Measurements from ENCODE around the gene ARF6. TPM values are rescaled to one million over a fixed set of nuclear protein-coding genes. Genes with fewer than 3 reads are reported as not detected.

The ARF6 gene
- total and polyA plus RNA-seq, 10 of the 15 experiments (the other 5 are each of a cell fraction or from before 2014, with no cell fraction given) = 46.8 to 128 (median 71.9) TPM

DNA sequence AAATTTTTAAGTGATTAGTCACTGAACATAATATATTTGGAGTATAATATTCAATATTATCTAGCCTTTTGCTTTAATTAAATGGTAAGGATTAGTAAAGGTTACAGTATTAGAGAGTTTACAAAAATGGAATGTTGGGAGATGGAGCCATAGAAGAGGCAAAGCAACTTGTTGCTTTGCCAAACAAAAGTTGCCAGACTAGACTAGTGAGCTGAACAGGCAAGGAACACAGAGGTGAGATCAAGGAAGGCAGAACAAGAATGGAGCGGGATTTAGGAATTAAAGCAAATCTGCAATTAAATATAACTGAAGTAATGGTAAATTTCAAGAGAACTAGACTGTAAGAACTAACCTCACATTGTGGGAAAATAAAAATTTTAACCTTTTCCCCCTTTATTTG is 5.1 kb downstream of the ARF6 start:
- ChIA-PET RAD21 (ENCODE audit: unreplicated experiment) (interaction anchor here (0.6 to 1.4 kb wide), 8 partner anchors 28 to 206 kb away, joined by 3 to 11 read pairs (median 4); no protein-coding TSS in a partner anchor), POLR2A (interaction anchor here (0.9 to 1.4 kb wide), 3 partner anchors 74 to 164 kb away, joined by 5 to 6 read pairs (median 6); no protein-coding TSS in a partner anchor), SMC1A (ENCODE audit: uncharacterized antibody, unreplicated experiment) (interaction anchor here (1.0 to 1.4 kb wide), 6 partner anchors 10 to 207 kb away, joined by 3 to 5 read pairs (median 4); no protein-coding TSS in a partner anchor), CTCF (interaction anchor here (0.6 to 1.0 kb wide), 4 partner anchors 10 to 751 kb away, joined by 3 to 5 read pairs (median 4); no protein-coding TSS in a partner anchor)
- Histone ChIP-seq H3K27ac (ENCODE audit: control insufficient read depth, insufficient read depth) (peak overlapping the region; percentile 100), H3K36me3 (ENCODE audit: control insufficient read depth in 2 of 2, insufficient read depth in 2 of 2, low read length in 1 of 2) (no peaks in the 10 kb centered on the region; a peak in 1 of 4 replicates), H2AFZ (ENCODE audit: control insufficient read depth, low read depth, low read length) (no peak overlapping the region), H3K4me1 (ENCODE audit: control insufficient read depth, insufficient read depth, low read length) (no peaks in the 10 kb centered on the region), H3K4me3 (peak overlapping the region; percentile 58), H3K4me2 (ENCODE audit: control insufficient read depth, insufficient read depth) (peak overlapping the region; percentile 64), H3K27me3 (replicated peaks in 1 of 2; ENCODE audit: control insufficient read depth in 2 of 2, insufficient read depth in 2 of 2, low read length in 1 of 2) (no peaks in the 10 kb centered on the region), H3K9me3 (replicated peaks; ENCODE audit: control insufficient read depth, insufficient read depth, low read length) (no peaks in the 10 kb centered on the region), H3K79me2 (ENCODE audit: control insufficient read depth, insufficient read depth, low read length) (peaks cover 68% of the 10 kb centered on the region), H4K20me1 (ENCODE audit: control insufficient read depth, insufficient read depth) (no peaks in the 10 kb centered on the region), H3K9ac (ENCODE audit: control insufficient read depth, insufficient read depth, low read length) (peak overlapping the region; percentile 5; the same call in 1 of the 2 replicates)
- no peak for TF ChIP-seq RAD21 (IDR thresholded peaks at IDR 0.05; ENCODE audit: insufficient read depth, low read depth, low read length)
- no peak for TF ChIP-seq CEBPB (IDR thresholded peaks at IDR 0.05; ENCODE audit: borderline replicate concordance in 1 of 2, low read depth in 2 of 2, low read length in 2 of 2)
- TF ChIP-seq IKZF2 (IDR thresholded peaks at IDR 0.05) = peak in 1 of 2 experiments; percentile 30; a peak in 1 of 4 replicates
- FAIRE-seq = no peak
- WGBS (ENCODE audit: insufficient coverage, insufficient replicate concordance, low lambda C conversion rate, missing lambda C conversion rate) = 95% methylated on average over 1 of the region's 1 CpG
- BruUV-seq (replicated peaks) = no TSS peak
- in situ Hi-C loops (cut with MboI) = no loop called here
- DNase-seq (ENCODE audit: low read depth, low spot score) = no peak
- no peak for ATAC-seq
- intact Hi-C loops (cut with micrococcal nuclease; ENCODE audit: unreplicated experiment) = no loop called here

DNA sequence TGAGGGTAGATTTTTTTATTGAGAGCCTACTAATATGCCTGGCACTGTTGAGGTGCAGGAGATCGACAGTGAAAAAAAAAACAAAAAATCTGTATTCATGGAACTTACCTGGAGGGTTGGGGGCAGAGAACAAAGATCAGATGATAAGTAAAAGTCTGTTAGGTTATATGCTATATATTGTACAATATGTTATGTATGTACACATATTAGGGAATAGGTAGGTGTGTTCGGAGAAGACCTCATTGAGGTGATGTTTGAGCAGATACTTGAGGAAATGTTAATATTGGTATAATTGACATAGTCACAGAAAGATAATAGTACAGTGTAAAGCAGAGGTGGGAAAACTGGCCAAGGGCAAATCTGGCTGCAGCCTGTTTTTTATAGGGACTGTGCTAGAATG is 5.6 kb downstream of the ARF6 start:
- no peak overlapping the region for H3K9ac ChIP-seq (ENCODE audit: control insufficient read depth, insufficient read depth, low read length)
- H3K4me3 ChIP-seq = peak overlapping the region; percentile 58
- H2AFZ ChIP-seq (ENCODE audit: control insufficient read depth, low read depth, low read length) = no peak overlapping the region
- no peaks in the 10 kb centered on the region for H3K27me3 ChIP-seq (replicated peaks in 1 of 2; ENCODE audit: control insufficient read depth in 2 of 2, insufficient read depth in 2 of 2, low read length in 1 of 2)
- 77% methylated on average over 2 of the region's 2 CpGs for WGBS (ENCODE audit: insufficient coverage, insufficient replicate concordance, low lambda C conversion rate, missing lambda C conversion rate)
- H4K20me1 ChIP-seq (ENCODE audit: control insufficient read depth, insufficient read depth) = no peaks in the 10 kb centered on the region
- FAIRE-seq (no peak), DNase-seq (ENCODE audit: low read depth, low spot score) (no peak), ATAC-seq (no peak; the same call in 1 of the 3 replicates)
- peak overlapping the region; percentile 100 for H3K27ac ChIP-seq (ENCODE audit: control insufficient read depth, insufficient read depth)
- ChIA-PET RAD21 (ENCODE audit: unreplicated experiment) (interaction anchor here (0.6 to 1.4 kb wide), 10 partner anchors 9 to 168 kb away, joined by 3 to 11 read pairs (median 3); no protein-coding TSS in a partner anchor), CTCF (interaction anchor here (1.0 kb wide), 1 partner anchor 45 kb away, joined by 3 read pairs; no protein-coding TSS in a partner anchor), POLR2A (interaction anchor here (0.7 to 1.4 kb wide), 2 partner anchors 38 to 103 kb away, joined by 5 to 6 read pairs; no protein-coding TSS in a partner anchor), SMC1A (ENCODE audit: uncharacterized antibody, unreplicated experiment) (interaction anchor here (0.7 to 1.4 kb wide), 9 partner anchors 9 to 206 kb away, joined by 3 to 5 read pairs (median 4); no protein-coding TSS in a partner anchor)
- H3K4me2 ChIP-seq (ENCODE audit: control insufficient read depth, insufficient read depth) = peak overlapping the region; percentile 64
- no peaks in the 10 kb centered on the region for H3K4me1 ChIP-seq (ENCODE audit: control insufficient read depth, insufficient read depth, low read length)
- BruUV-seq (replicated peaks) = no TSS peak
- H3K36me3 ChIP-seq (ENCODE audit: control insufficient read depth in 2 of 2, insufficient read depth in 2 of 2, low read length in 1 of 2) = no peaks in the 10 kb centered on the region; a peak in 1 of 4 replicates
- no peaks in the 10 kb centered on the region for H3K9me3 ChIP-seq (replicated peaks; ENCODE audit: control insufficient read depth, insufficient read depth, low read length)
- in situ Hi-C loops (cut with MboI) (no loop called here), intact Hi-C loops (cut with micrococcal nuclease; ENCODE audit: unreplicated experiment) (no loop called here)
- TF ChIP-seq EZH2 (IDR thresholded peaks at IDR 0.05; ENCODE audit: borderline replicate concordance, control insufficient read depth, low read depth, low read length) (no peak), IKZF2 (IDR thresholded peaks at IDR 0.05) (0 out of 4 replicates have a peak, but pooled peaks of 1 of the 2 experiments have one; percentile 2), ZNF622 (IDR thresholded peaks at IDR 0.05) (no peak), RCOR1 (conservative IDR thresholded peaks at IDR 0.05; ENCODE audit: low read depth, low read length) (no peak), RFX5 (IDR thresholded peaks at IDR 0.05; ENCODE audit: low read depth, low read length) (no peak), HDAC6 (IDR thresholded peaks at IDR 0.05; ENCODE audit: unreplicated experiment) (no peak), ZBED1 (IDR thresholded peaks at IDR 0.05; ENCODE audit: borderline replicate concordance) (peak; percentile 24; the same call in 1 of the 2 replicates), SMAD5 (IDR thresholded peaks at IDR 0.05; ENCODE audit: low read depth) (peak; percentile 53; the same call in 1 of the 2 replicates), SRF (IDR thresholded peaks at IDR 0.05; ENCODE audit: low read depth in 2 of 2, low read length in 2 of 2) (no peak), TBL1XR1 (IDR thresholded peaks at IDR 0.05; ENCODE audit: low read depth, low read length) (no peak)
- TF ChIP-seq, protein P1, sequence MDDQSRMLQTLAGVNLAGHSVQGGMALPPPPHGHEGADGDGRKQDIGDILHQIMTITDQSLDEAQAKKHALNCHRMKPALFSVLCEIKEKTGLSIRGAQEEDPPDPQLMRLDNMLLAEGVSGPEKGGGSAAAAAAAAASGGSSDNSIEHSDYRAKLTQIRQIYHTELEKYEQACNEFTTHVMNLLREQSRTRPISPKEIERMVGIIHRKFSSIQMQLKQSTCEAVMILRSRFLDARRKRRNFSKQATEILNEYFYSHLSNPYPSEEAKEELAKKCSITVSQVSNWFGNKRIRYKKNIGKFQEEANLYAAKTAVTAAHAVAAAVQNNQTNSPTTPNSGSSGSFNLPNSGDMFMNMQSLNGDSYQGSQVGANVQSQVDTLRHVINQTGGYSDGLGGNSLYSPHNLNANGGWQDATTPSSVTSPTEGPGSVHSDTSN (IDR thresholded peaks at IDR 0.05; ENCODE audit: insufficient replicate concordance, low read depth, low read length) = no peak
- TF ChIP-seq, protein P2, sequence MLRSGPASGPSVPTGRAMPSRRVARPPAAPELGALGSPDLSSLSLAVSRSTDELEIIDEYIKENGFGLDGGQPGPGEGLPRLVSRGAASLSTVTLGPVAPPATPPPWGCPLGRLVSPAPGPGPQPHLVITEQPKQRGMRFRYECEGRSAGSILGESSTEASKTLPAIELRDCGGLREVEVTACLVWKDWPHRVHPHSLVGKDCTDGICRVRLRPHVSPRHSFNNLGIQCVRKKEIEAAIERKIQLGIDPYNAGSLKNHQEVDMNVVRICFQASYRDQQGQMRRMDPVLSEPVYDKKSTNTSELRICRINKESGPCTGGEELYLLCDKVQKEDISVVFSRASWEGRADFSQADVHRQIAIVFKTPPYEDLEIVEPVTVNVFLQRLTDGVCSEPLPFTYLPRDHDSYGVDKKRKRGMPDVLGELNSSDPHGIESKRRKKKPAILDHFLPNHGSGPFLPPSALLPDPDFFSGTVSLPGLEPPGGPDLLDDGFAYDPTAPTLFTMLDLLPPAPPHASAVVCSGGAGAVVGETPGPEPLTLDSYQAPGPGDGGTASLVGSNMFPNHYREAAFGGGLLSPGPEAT (IDR thresholded peaks at IDR 0.05; ENCODE audit: low read depth) = no peak
- peaks cover 63% of the 10 kb centered on the region for H3K79me2 ChIP-seq (ENCODE audit: control insufficient read depth, insufficient read depth, low read length)
